MM.1S (cell line): ENCODE data around the gene DMTF1.

Experiments
- DNase-seq: peaks from one replicate; pipeline ENCODE4 v3.0.0-alpha.2; 2015
- H2AFZ ChIP-seq: fragments of 300-600 bp; sonication (generic); 2 replicates; pipeline ENCODE4 v1.6.0; 2016; ENCODE audit warnings: antibody characterized with exemption, low read length
- H3F3A ChIP-seq: fragments of 300-600 bp; sonication (generic); 2 replicates; pipeline ENCODE4 v1.6.1; 2016; ENCODE audit warnings: mild to moderate bottlenecking, antibody characterized with exemption, low read length, moderate library complexity, mixed read lengths; ENCODE audit not compliant: insufficient read depth
- H3K27ac ChIP-seq: fragments of 300-600 bp; sonication (generic); 2 replicates; pipeline ENCODE4 v1.5.1; 2016; ENCODE audit warnings: mild to moderate bottlenecking, low read length
- H3K27me3 ChIP-seq: fragments of 300-600 bp; sonication (generic); replicated peaks from 2 replicates; pipeline ENCODE4 v1.6.0; 2016; ENCODE audit warnings: low read length; ENCODE audit not compliant: insufficient read depth
- H3K36me3 ChIP-seq: fragments of 300-600 bp; sonication (generic); replicated peaks from 2 replicates; pipeline ENCODE4 v1.6.1; 2016; ENCODE audit warnings: mild to moderate bottlenecking, low read length, mixed read lengths; ENCODE audit not compliant: insufficient read depth
- H3K4me1 ChIP-seq: fragments of 300-600 bp; sonication (generic); 2 replicates; pipeline ENCODE4 v1.6.1; 2016; ENCODE audit warnings: low read length, mixed read lengths
- H3K4me2 ChIP-seq: fragments of 300-600 bp; sonication (generic); 2 replicates; pipeline ENCODE4 v1.6.0; 2016; ENCODE audit warnings: low read depth, low read length
- H3K4me3 ChIP-seq: fragments of 300-600 bp; sonication (generic); 2 replicates; pipeline ENCODE4 v1.5.1; 2016; ENCODE audit warnings: low read length, mixed read lengths
- H3K79me2 ChIP-seq: fragments of 300-600 bp; sonication (generic); 2 replicates; pipeline ENCODE4 v1.6.1; 2016; ENCODE audit warnings: mixed run types, low read length, mixed read lengths
- H3K9ac ChIP-seq: fragments of 300-600 bp; sonication (generic); 2 replicates; pipeline ENCODE4 v1.6.1; 2016; ENCODE audit warnings: low read length, mixed read lengths
- H3K9me2 ChIP-seq: fragments of 300-600 bp; sonication (generic); replicated peaks from 2 replicates; pipeline ENCODE4 v1.6.1; 2016; ENCODE audit warnings: mild to moderate bottlenecking, low read length, mixed read lengths; ENCODE audit not compliant: insufficient read depth
- H3K9me3 ChIP-seq: fragments of 300-600 bp; sonication (generic); replicated peaks from 2 replicates; pipeline ENCODE4 v1.6.1; 2016; ENCODE audit warnings: mild to moderate bottlenecking, low read length, mixed read lengths; ENCODE audit not compliant: insufficient read depth
- H4K20me1 ChIP-seq: fragments of 300-600 bp; sonication (generic); 2 replicates; pipeline ENCODE4 v1.6.1; 2016; ENCODE audit warnings: mild to moderate bottlenecking, low read length, moderate library complexity, mixed read lengths; ENCODE audit not compliant: insufficient read depth
- CTCF ChIP-seq: fragments of 300-600 bp; sonication (generic); IDR thresholded peaks from 2 replicates; pipeline ENCODE4 v1.5.1; 2016; ENCODE audit warnings: antibody characterized with exemption, low read length, mixed read lengths
- EZH2 ChIP-seq: fragments of 300-600 bp; sonication (generic); optimal IDR thresholded peaks from 2 replicates; pipeline ENCODE3; 2017; ENCODE audit warnings: low read depth, mild to moderate bottlenecking, antibody characterized with exemption, low read length, mixed read lengths
- EZH2phosphoT487 ChIP-seq: fragments of 300-600 bp; sonication (generic); IDR thresholded peaks from 2 replicates; pipeline ENCODE4 v1.6.1; 2018; ENCODE audit warnings: antibody characterized with exemption, low read length

DMTF1 gene

DNA sequence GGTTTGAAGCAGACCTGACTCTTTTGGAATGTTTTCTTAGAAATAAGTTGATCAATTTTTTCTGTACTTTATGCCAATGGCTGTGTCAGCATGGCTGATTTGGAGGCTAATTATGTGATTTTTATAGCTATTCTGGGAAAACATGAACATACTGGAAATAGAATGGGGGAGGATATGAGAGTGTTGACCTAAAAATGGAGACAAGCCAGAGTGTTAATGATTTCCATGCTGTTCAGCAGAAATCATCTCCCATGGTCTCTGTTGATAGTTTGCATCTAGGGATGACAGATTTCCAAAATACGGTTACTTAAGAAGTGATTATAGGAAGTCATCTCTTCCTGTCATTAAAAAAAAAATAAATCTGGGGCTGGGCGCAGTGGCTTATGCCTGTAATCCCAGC lies 32.7 kb upstream of the DMTF1 start:
- TF ChIP-seq EZH2phosphoT487 (no peak), EZH2 (no peak), CTCF (no peak)
- Histone ChIP-seq H3K79me2 (no peaks in the 10 kb centered on the region), H3K36me3 (no peaks in the 10 kb centered on the region), H3K27ac (no peak overlapping the region), H3K27me3 (no peaks in the 10 kb centered on the region), H3K4me1 (no peaks in the 10 kb centered on the region), H3K9me3 (no peaks in the 10 kb centered on the region), H3F3A (no peaks in the 10 kb centered on the region), H3K9me2 (no peaks in the 10 kb centered on the region), H3K9ac (no peak overlapping the region), H3K4me3 (no peak overlapping the region), H3K4me2 (no peak overlapping the region), H4K20me1 (no peaks in the 10 kb centered on the region), H2AFZ (no peak overlapping the region)
- no peak for DNase-seq

- no peaks in the 10 kb centered on the region for H3K4me1 ChIP-seq
- H3K27ac ChIP-seq: no peak overlapping the region
- peaks cover 18% of the 10 kb centered on the region for H3K27me3 ChIP-seq
- no peaks in the 10 kb centered on the region for H3K9me3 ChIP-seq
- H4K20me1 ChIP-seq: no peaks in the 10 kb centered on the region
- TF ChIP-seq EZH2 (no peak), CTCF (no peak), EZH2phosphoT487 (no peak)
- H3K4me2 ChIP-seq: no peak overlapping the region
- no peaks in the 10 kb centered on the region for H3F3A ChIP-seq
- H3K9ac ChIP-seq: no peak overlapping the region
- H3K79me2 ChIP-seq: no peaks in the 10 kb centered on the region
- no peak for DNase-seq
- no peaks in the 10 kb centered on the region for H3K36me3 ChIP-seq
- H3K4me3 ChIP-seq: no peak overlapping the region
- H3K9me2 ChIP-seq: no peaks in the 10 kb centered on the region
- no peak overlapping the region for H2AFZ ChIP-seq
Measured at GRCh38 chr7:87123105-87123504, 29.1 kb upstream of the DMTF1 start.

DNA sequence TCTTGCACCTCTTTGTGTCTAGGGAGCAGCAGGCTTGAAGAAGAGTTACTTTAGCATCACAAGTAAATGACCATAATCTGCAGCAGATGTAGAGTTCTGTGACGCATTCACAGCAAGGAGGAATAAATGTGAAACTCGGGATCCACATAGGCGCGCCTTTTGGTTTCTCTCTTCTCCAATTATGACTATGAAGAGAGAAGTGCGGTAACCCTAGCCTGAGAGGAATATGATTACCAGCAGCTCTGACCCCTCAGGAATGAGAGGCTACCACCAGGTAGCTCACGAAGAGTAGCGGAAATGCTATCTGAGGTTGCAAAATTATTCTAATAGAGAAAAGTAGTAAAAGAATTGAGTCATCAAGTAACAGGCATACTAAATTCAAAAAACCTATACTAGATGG lies 25.2 kb upstream of the DMTF1 start:
- H4K20me1 ChIP-seq: no peaks in the 10 kb centered on the region
- H3K4me2 ChIP-seq: no peak overlapping the region
- TF ChIP-seq CTCF: no peak
- no peak for TF ChIP-seq EZH2phosphoT487
- TF ChIP-seq EZH2: no peak
- DNase-seq: no peak
- H3K36me3 ChIP-seq: no peaks in the 10 kb centered on the region
- H3K9me2 ChIP-seq: no peaks in the 10 kb centered on the region
- H3K4me1 ChIP-seq: peaks cover 16% of the 10 kb centered on the region
- H3K9me3 ChIP-seq: no peaks in the 10 kb centered on the region
- H2AFZ ChIP-seq: no peak overlapping the region
- H3K9ac ChIP-seq: no peak overlapping the region
- H3K79me2 ChIP-seq: no peaks in the 10 kb centered on the region
- H3K4me3 ChIP-seq: no peak overlapping the region
- H3F3A ChIP-seq: peaks cover 6% of the 10 kb centered on the region
- peaks cover 45% of the 10 kb centered on the region for H3K27me3 ChIP-seq
- H3K27ac ChIP-seq: no peak overlapping the region
